DMS 273 treated with DMSO at 0.1 percent for 48 hours (cell line): Measurements from ENCODE around the gene LDB3.
A peak's percentile ranks its signal among the peaks of the same experiment; 100 is the strongest.

Experiments
- DNase-seq: peaks from one replicate; lab custom pipeline; 2025; lab: John Stamatoyannopoulos, UW

The LDB3 gene

GRCh38 chr10:86706977-86707376 is 38.7 kb downstream of the LDB3 start:
- DNase-seq = no peak

GRCh38 chr10:86707505-86707904 is 39.2 kb downstream of the LDB3 start:
- DNase-seq = no peak

GRCh38 chr10:86708068-86708782 is 39.9 kb downstream of the LDB3 start:
- DNase-seq = no peak

GRCh38 chr10:86708783-86709380 is 40.6 kb downstream of the LDB3 start:
- DNase-seq = no peak

GRCh38 chr10:86709396-86710185 is 41.3 kb downstream of the LDB3 start:
- DNase-seq = no peak

GRCh38 chr10:86710987-86711512 is 42.7 kb downstream of the LDB3 start:
- DNase-seq = peak; percentile 32

GRCh38 chr10:86711513-86712316 is 43.4 kb downstream of the LDB3 start:
- DNase-seq = no peak

GRCh38 chr10:86712317-86712707 is 44.0 kb downstream of the LDB3 start:
- DNase-seq = no peak

- no peak for DNase-seq
Observed at GRCh38 chr10:86715156-86715795, 47.0 kb downstream of the LDB3 start.

- no peak for DNase-seq
Observed at GRCh38 chr10:86715836-86716235, 47.5 kb downstream of the LDB3 start.

GRCh38 chr10:86716466-86716865 is 48.2 kb downstream of the LDB3 start:
- no peak for DNase-seq

- no peak for DNase-seq
Observed at GRCh38 chr10:86718556-86718955, 50.2 kb downstream of the LDB3 start.

- no peak for DNase-seq
Observed at GRCh38 chr10:86721232-86721631, 52.9 kb downstream of the LDB3 start.

- DNase-seq = no peak
Observed at GRCh38 chr10:86723009-86723408, 54.7 kb downstream of the LDB3 start.

- no peak for DNase-seq
Observed at GRCh38 chr10:86724445-86724844, 56.1 kb downstream of the LDB3 start.

- no peak for DNase-seq
Observed at GRCh38 chr10:86725980-86726676, 57.8 kb downstream of the LDB3 start.

GRCh38 chr10:86726677-86726999 is 58.3 kb downstream of the LDB3 start:
- no peak for DNase-seq

- no peak for DNase-seq
Observed at GRCh38 chr10:86727470-86727869, 59.2 kb downstream of the LDB3 start.

GRCh38 chr10:86728056-86728455 is 59.7 kb downstream of the LDB3 start:
- DNase-seq = no peak

GRCh38 chr10:86729677-86730076 is 61.4 kb downstream of the LDB3 start:
- DNase-seq = no peak

GRCh38 chr10:86730227-86730626 is 61.9 kb downstream of the LDB3 start:
- peak; percentile 93 for DNase-seq
